GM06990 (cell line): ENCODE results near the gene MITF.

Source experiments
- DNase-seq: peaks from one replicate; pipeline ENCODE4 v3.0.0-alpha.2; 2011; ENCODE audit not compliant: insufficient read length; ENCODE audit errors: extremely low read depth
- H3K27me3 ChIP-seq: replicated peaks from 2 replicates; pipeline ENCODE4 v1.6.0; 2011; ENCODE audit warnings: low read length; ENCODE audit not compliant: control insufficient read depth, insufficient read depth
- H3K36me3 ChIP-seq: 2 replicates; pipeline ENCODE4 v1.5.1; 2011; ENCODE audit warnings: low read length; ENCODE audit not compliant: control insufficient read depth, insufficient read depth
- H3K4me3 ChIP-seq: replicated peaks from 2 replicates; pipeline ENCODE4 v1.5.1; 2011; ENCODE audit warnings: low read depth, mild to moderate bottlenecking, control low read depth, low read length
- CTCF ChIP-seq: IDR thresholded peaks from 2 replicates; pipeline ENCODE4 v1.5.1; 2011; ENCODE audit warnings: low read length, control low read depth, mild to moderate bottlenecking, inconsistent platforms; ENCODE audit not compliant: insufficient read depth, poor library complexity, severe bottlenecking

MITF gene

GRCh38 chr3:69751074-69751476 is 11.8 kb downstream of the MITF start:
- Histone ChIP-seq H3K27me3 (no peaks in the 10 kb centered on the region), H3K4me3 (no peak overlapping the region), H3K36me3 (no peaks in the 10 kb centered on the region)
- DNase-seq: no peak
- no peak for TF ChIP-seq CTCF

GRCh38 chr3:69752241-69752640 is 13.0 kb downstream of the MITF start:
- no peak for TF ChIP-seq CTCF
- Histone ChIP-seq H3K27me3 (no peaks in the 10 kb centered on the region), H3K4me3 (no peak overlapping the region), H3K36me3 (no peaks in the 10 kb centered on the region)
- no peak for DNase-seq

- H3K27me3 ChIP-seq: no peaks in the 10 kb centered on the region
- no peak overlapping the region for H3K4me3 ChIP-seq
- TF ChIP-seq CTCF: no peak
- no peak for DNase-seq
- no peaks in the 10 kb centered on the region for H3K36me3 ChIP-seq
Observed at GRCh38 chr3:69753179-69753775, 14.0 kb downstream of the MITF start.

- Histone ChIP-seq H3K4me3 (no peak overlapping the region), H3K27me3 (no peaks in the 10 kb centered on the region), H3K36me3 (no peaks in the 10 kb centered on the region)
- DNase-seq: no peak
- TF ChIP-seq CTCF: no peak
Observed at GRCh38 chr3:69755795-69756194, 16.5 kb downstream of the MITF start.

DNA sequence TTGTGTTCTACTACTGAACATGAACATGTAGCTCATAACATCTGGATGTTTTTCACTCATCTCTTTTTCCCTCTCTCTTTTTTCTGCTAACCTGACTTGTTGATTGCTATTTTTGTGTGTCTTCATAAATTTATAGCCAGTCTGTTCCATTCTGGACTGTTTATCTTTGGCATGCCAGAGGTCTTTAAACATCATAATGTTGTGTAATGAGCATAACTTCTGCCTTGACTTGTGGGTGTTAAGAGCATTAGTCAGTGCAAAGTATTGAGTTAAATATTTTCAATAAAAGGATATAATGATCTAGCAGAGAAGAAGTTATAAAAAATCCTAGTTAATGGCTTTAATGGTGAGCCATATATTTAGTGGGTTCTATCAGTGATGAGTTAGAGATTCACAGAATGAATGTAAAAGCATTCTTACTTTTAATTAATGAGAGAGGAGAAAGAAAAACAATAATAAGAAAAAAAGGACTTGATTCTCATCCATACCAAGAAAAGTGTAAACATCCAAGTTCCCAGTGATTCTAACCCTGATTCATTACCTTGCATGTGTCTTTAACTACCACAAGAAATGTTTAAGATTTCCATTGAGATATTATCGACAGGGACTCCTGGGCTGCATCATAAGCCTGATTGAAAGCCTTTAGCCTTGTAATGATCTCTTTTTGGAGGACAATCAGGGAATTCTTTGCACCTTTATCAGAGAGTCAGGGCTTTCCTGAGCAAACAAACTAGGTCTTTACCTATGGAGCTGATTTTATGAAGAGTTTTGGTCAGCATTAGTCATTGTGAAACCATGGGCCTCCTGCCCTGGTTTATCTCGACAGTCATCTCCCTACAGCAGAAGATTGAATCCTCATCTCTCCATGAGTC is 22.9 kb downstream of the MITF start:
- no peak for DNase-seq
- Histone ChIP-seq H3K27me3 (0 out of 2 replicates have a peak, but pooled peaks cover 1% of the 10 kb centered on the region), H3K36me3 (no peaks in the 10 kb centered on the region), H3K4me3 (no peak overlapping the region)
- no peak for TF ChIP-seq CTCF
